IPS DF 6.9 (cell line): ENCODE measurements around the gene CD164L2.

ENCODE experiments used
- DNase-seq: peaks from one replicate; pipeline ENCODE4 v3.0.0-alpha.2; 2013; ENCODE audit warnings: low read depth, low spot score
- H3K27ac ChIP-seq: one replicate; pipeline ENCODE4 v1.5.1; 2013; ENCODE audit warnings: low read length, control low read depth
- H3K27me3 ChIP-seq: 2 replicates; pipeline ENCODE4 v1.6.1; 2013; ENCODE audit warnings: mild to moderate bottlenecking, low read length; ENCODE audit not compliant: control insufficient read depth, insufficient read depth
- H3K36me3 ChIP-seq: 2 replicates; pipeline ENCODE4 v1.6.1; 2013; ENCODE audit warnings: low read length; ENCODE audit not compliant: control insufficient read depth, insufficient read depth
- H3K4me1 ChIP-seq: 2 replicates; pipeline ENCODE4 v1.6.1; 2013; ENCODE audit warnings: low read length; ENCODE audit not compliant: control insufficient read depth, insufficient read depth
- H3K4me3 ChIP-seq: 2 replicates; pipeline ENCODE4 v1.5.1; 2013; ENCODE audit warnings: mild to moderate bottlenecking, low read length
- H3K9me3 ChIP-seq: 2 replicates; pipeline ENCODE4 v1.6.1; 2013; ENCODE audit warnings: low read length, inconsistent platforms; ENCODE audit not compliant: control insufficient read depth, insufficient read depth
- WGBS: extraction: QIAGEN DNeasy Blood & Tissue Kit; methylation state at CpG from one replicate; pipeline ENCODE4 v1.1.7; 2013; ENCODE audit warnings: mixed read lengths, missing lambda C conversion rate; ENCODE audit not compliant: insufficient read length, insufficient coverage; 5-methylcytosine and 5-hydroxymethylcytosine counted together

Gene CD164L2

DNA sequence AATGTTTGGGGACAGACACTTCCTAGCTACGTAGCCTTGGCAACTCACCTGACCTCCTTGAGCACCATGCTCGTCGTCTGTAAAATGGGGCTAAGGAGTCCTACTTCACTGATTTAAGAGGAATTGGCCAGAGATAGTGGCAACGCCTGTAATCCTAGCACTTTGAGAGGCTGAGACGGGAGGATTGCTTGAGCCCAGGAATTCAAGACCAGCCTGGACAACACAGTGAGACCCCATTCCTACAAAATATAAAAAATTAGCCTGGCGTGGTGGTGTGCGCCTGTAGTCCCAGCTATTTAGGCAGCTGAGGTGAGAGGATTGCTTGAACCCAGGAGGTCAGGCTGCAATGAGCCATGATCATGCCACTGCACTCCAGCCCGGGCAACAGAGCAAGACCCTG, 36.8 kb downstream of the CD164L2 start:
- Histone ChIP-seq H3K36me3 (no peaks in the 10 kb centered on the region), H3K27me3 (no peaks in the 10 kb centered on the region), H3K27ac (no peak overlapping the region), H3K4me1 (peaks cover 12% of the 10 kb centered on the region), H3K9me3 (no peaks in the 10 kb centered on the region), H3K4me3 (no peak overlapping the region)
- no peak for DNase-seq
- WGBS = no CpG with 5 or more reads among the region's 8 CpGs

DNA sequence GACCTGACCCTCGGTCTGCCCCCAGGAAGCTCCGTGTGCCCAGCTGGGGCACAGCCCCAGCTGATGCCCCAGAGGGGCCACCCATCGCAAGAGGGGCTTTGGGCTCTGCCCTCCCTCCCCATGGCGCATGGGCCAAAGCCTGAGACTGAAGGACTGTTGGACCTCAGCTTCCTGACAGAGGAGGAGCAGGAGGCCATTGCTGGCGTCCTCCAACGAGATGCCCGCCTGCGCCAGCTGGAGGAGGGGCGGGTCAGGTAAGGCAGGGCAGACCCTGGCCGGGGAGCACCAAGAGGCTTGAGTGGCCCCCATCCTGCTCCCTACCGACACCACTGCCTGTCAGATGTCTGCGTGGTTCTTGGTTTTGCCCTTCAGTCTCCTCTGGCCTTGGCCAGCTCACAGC, 37.9 kb downstream of the CD164L2 start:
- H3K27ac ChIP-seq = no peak overlapping the region
- H3K4me1 ChIP-seq = peaks cover 10% of the 10 kb centered on the region
- no peaks in the 10 kb centered on the region for H3K27me3 ChIP-seq
- no peak for DNase-seq
- no peaks in the 10 kb centered on the region for H3K9me3 ChIP-seq
- H3K36me3 ChIP-seq = no peaks in the 10 kb centered on the region
- H3K4me3 ChIP-seq = no peak overlapping the region
- no CpG with 5 or more reads among the region's 12 CpGs for WGBS

- WGBS = no CpG with 5 or more reads among the region's 5 CpGs
- no peaks in the 10 kb centered on the region for H3K27me3 ChIP-seq
- H3K36me3 ChIP-seq = no peaks in the 10 kb centered on the region
- peaks cover 8% of the 10 kb centered on the region for H3K4me1 ChIP-seq
- H3K9me3 ChIP-seq = no peaks in the 10 kb centered on the region
- H3K27ac ChIP-seq = no peak overlapping the region
- no peak overlapping the region for H3K4me3 ChIP-seq
- no peak for DNase-seq
Observed at GRCh38 chr1:27343639-27344025, 39.5 kb downstream of the CD164L2 start.

GRCh38 chr1:27342778-27343638, 40.1 kb downstream of the CD164L2 start:
- no peak overlapping the region for H3K4me3 ChIP-seq
- no peaks in the 10 kb centered on the region for H3K9me3 ChIP-seq
- H3K4me1 ChIP-seq = peaks cover 8% of the 10 kb centered on the region; the same call in 1 of the 2 replicates
- WGBS = no CpG with 5 or more reads among the region's 31 CpGs
- H3K36me3 ChIP-seq = no peaks in the 10 kb centered on the region
- H3K27me3 ChIP-seq = no peaks in the 10 kb centered on the region
- H3K27ac ChIP-seq = no peak overlapping the region
- DNase-seq = no peak

DNA sequence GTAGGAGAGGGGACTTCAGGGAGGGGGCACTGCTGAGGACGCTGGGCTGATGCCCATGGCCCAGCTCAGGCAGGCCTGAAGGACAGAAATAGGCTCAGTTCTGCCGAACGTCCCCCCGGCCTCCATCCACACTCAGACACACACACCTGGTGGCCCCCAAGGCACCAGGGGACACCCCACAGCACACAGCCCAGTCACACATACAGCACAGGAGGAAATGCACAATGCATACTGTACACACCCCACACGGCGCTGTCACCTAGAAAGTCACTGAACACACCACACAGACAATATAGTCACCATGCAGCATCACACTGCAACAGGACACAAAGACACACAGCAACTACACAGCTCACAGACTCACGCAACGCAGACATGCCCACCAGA, 40.7 kb downstream of the CD164L2 start:
- Histone ChIP-seq H3K4me3 (no peak overlapping the region; the same call in 1 of the 2 replicates), H3K4me1 (peaks cover 8% of the 10 kb centered on the region; the same call in 1 of the 2 replicates), H3K9me3 (no peaks in the 10 kb centered on the region), H3K27ac (no peak overlapping the region), H3K36me3 (no peaks in the 10 kb centered on the region), H3K27me3 (no peaks in the 10 kb centered on the region)
- no CpG with 5 or more reads among the region's 8 CpGs for WGBS
- DNase-seq = no peak

DNA sequence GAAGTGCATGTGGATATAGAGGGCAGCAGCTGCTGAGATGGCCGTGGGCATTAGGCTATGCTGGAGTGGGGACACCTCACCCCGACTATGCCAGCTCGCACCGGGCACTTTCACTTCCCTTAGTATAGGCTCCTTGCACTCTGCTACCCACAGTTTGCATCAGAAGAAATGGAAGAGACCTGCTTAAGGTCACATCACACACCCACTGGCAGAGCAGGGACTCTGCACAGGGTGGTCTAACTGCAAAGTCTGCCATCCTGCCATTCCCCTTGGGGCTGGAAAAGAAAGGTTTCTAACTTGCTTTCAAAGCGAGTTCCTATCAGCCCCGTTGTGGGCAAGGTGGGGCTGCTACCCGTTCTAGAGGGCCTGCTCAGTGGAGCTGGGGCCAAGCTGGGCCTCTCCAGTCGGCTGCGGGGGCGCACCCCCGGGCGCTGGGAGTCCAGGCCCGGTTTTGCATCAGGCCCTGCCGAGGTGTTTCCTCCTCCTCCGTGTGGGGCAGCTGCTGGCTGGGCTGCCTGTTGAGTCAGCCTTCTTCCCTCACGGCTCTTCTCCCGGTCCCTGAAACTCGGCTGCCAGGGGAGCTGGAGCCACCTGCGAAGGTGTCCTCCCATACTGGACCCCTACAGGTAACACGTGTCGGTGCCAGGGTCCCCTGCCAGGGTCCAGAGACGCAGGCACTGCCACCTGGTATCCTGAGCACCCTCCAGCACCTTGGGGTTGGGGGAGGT, 41.4 kb downstream of the CD164L2 start, which contains the start of gene SYTL1:
SYTL1 (plus strand) TSS at position 498 of the 728 bp plus-strand sequence. CDS start 3,313 bp downstream, outside the sequence.
- Histone ChIP-seq H3K36me3 (no peaks in the 10 kb centered on the region), H3K9me3 (no peaks in the 10 kb centered on the region), H3K4me1 (peaks cover 8% of the 10 kb centered on the region; the same call in 1 of the 2 replicates), H3K27ac (no peak within 1 kb of the TSS), H3K27me3 (no peaks in the 10 kb centered on the region), H3K4me3 (peak within 1 kb of the TSS; percentile 19; the same call in 1 of the 2 replicates)
- no peak for DNase-seq
- WGBS = no CpG with 5 or more reads among the region's 22 CpGs

GRCh38 chr1:27339213-27339612, 43.9 kb downstream of the CD164L2 start:
- Histone ChIP-seq H3K36me3 (peaks cover 5% of the 10 kb centered on the region; the same call in 1 of the 2 replicates), H3K27me3 (no peaks in the 10 kb centered on the region), H3K4me3 (no peak overlapping the region), H3K9me3 (no peaks in the 10 kb centered on the region), H3K4me1 (peaks cover 8% of the 10 kb centered on the region; the same call in 1 of the 2 replicates), H3K27ac (no peak overlapping the region)
- DNase-seq = no peak
- WGBS = no CpG with 5 or more reads among the region's 5 CpGs

DNA sequence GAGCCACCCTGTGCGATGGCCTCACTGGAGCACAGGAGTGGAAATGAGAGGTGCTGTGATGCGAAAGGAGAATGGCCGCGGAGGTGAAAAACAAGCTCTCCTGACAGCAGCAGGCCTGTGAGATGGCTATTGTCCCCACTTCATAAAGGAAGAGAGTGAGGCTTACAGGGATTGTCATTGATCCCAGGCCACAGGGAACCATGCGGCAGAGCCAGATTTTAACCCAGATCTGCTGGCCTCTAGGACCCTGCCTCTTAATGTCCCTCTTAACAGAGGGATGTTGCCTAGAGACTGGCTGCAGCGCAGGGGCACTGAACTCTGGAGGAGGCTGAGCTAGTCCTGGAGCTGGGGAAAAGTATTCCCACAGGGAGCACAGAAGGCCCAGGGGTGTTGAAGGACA, 44.4 kb downstream of the CD164L2 start:
- no peak for DNase-seq
- H3K27me3 ChIP-seq = no peaks in the 10 kb centered on the region
- no CpG with 5 or more reads among the region's 6 CpGs for WGBS
- H3K36me3 ChIP-seq = peaks cover 9% of the 10 kb centered on the region; the same call in 1 of the 2 replicates
- no peaks in the 10 kb centered on the region for H3K9me3 ChIP-seq
- no peak overlapping the region for H3K4me3 ChIP-seq
- peaks cover 8% of the 10 kb centered on the region; the same call in 1 of the 2 replicates for H3K4me1 ChIP-seq
- H3K27ac ChIP-seq = no peak overlapping the region

GRCh38 chr1:27336756-27337155, 46.4 kb downstream of the CD164L2 start:
- Histone ChIP-seq H3K27me3 (no peaks in the 10 kb centered on the region), H3K9me3 (no peaks in the 10 kb centered on the region), H3K36me3 (peaks cover 13% of the 10 kb centered on the region; the same call in 1 of the 2 replicates), H3K27ac (no peak overlapping the region), H3K4me1 (no peaks in the 10 kb centered on the region), H3K4me3 (no peak overlapping the region)
- WGBS = no CpG with 5 or more reads among the region's 5 CpGs
- no peak for DNase-seq
